ENCODE measurements around the gene PLCD3.

GRCh38 chr17:45131616-45132319 is 547 bp downstream of the PLCD3 start:
- TF ChIP-seq CTCF (IDR thresholded peaks at IDR 0.05), result peak; percentile 86 to 95 (median 90)
- no peak for TF ChIP-seq POLR2A (IDR thresholded peaks at IDR 0.05)
- no peak for TF ChIP-seq EP300 (IDR thresholded peaks at IDR 0.05)
